WTC11 (cell line): ENCODE measurements around the gene PAFAH2. TPM values are rescaled to one million over a fixed set of nuclear protein-coding genes. Genes with fewer than 3 reads are reported as not detected.

Experiments used
- ATAC-seq: fragments of 200-7000 bp; cut with Tn5 transposase; 2 replicates; pipeline ENCODE4 v1.10.0; 2021; ENCODE audit warnings: mild to moderate bottlenecking, moderate library complexity
- CTCF ChIA-PET: fragments of 300-600 bp; sonication (Branson Sonifier 250); formaldehyde crosslinking; loops from one replicate; lab custom pipeline; 2021; ENCODE audit warnings: antibody characterized with exemption; lab: Charles Lee
- POLR2A ChIA-PET: fragments of 350-600 bp; sonication (Branson Sonifier 250); formaldehyde crosslinking; loops from one replicate; lab custom pipeline; 2021; ENCODE audit warnings: antibody characterized with exemption; lab: Charles Lee
- DNase-seq: peaks from one replicate; pipeline ENCODE4 v3.0.0; 2021; ENCODE audit warnings: low spot score
- H3K27ac Mint-ChIP-seq: 2 replicates; pipeline ENCODE4 v1.8.0; 2021; ENCODE audit warnings: mixed read lengths
- H3K27me3 Mint-ChIP-seq: 2 replicates; pipeline ENCODE4 v1.8.0; 2021; ENCODE audit warnings: low read depth, mild to moderate bottlenecking, moderate library complexity, mixed read lengths
- H3K36me3 Mint-ChIP-seq: 2 replicates; pipeline ENCODE4 v1.8.0; 2021; ENCODE audit warnings: mixed read lengths
- H3K4me1 Mint-ChIP-seq: 2 replicates; pipeline ENCODE4 v1.8.0; 2022; ENCODE audit warnings: mixed read lengths
- H3K4me3 Mint-ChIP-seq: 2 replicates; pipeline ENCODE4 v1.8.0; 2021; ENCODE audit warnings: mild to moderate bottlenecking, moderate library complexity, mixed read lengths
- H3K9me3 Mint-ChIP-seq: 2 replicates; pipeline ENCODE4 v1.8.0; 2021; ENCODE audit warnings: mixed read lengths
- EMX1 ChIP-seq: fragments of 250-450 bp; sonication (Bioruptor Pico); IDR thresholded peaks from 2 replicates; pipeline ENCODE4 v1.8.0; 2021; ENCODE audit warnings: mild to moderate bottlenecking
- ETV6 ChIP-seq: sonication (generic); formaldehyde crosslinking; IDR thresholded peaks from 2 replicates; pipeline ENCODE4 v1.8.1; 2022; ENCODE audit warnings: mild to moderate bottlenecking, missing genetic modification reagents
- FOXJ3 ChIP-seq: sonication (generic); formaldehyde crosslinking; IDR thresholded peaks from 2 replicates; pipeline ENCODE4 v1.9.0; 2021; ENCODE audit warnings: missing genetic modification reagents, mild to moderate bottlenecking, borderline replicate concordance
- FOXP1 ChIP-seq: sonication (generic); formaldehyde crosslinking; IDR thresholded peaks from 2 replicates; pipeline ENCODE4 v1.8.0; 2022; ENCODE audit warnings: missing genetic modification reagents, mild to moderate bottlenecking, moderate library complexity, borderline replicate concordance
- GTF2I ChIP-seq: fragments of 250-450 bp; sonication (Bioruptor Pico); conservative IDR thresholded peaks from 2 replicates; pipeline ENCODE4 v1.4.0; 2021; ENCODE audit warnings: mild to moderate bottlenecking
- NFATC4 ChIP-seq: fragments of 250-450 bp; sonication (Bioruptor Pico); IDR thresholded peaks from 2 replicates; pipeline ENCODE4 v1.9.0; 2021; ENCODE audit warnings: mild to moderate bottlenecking
- TEAD1 ChIP-seq: sonication (generic); formaldehyde crosslinking; IDR thresholded peaks from 2 replicates; pipeline ENCODE4 v1.8.0; 2022; ENCODE audit warnings: mild to moderate bottlenecking, missing genetic modification reagents
- ZBTB21 ChIP-seq: sonication (generic); formaldehyde crosslinking; IDR thresholded peaks from 2 replicates; pipeline ENCODE4 v1.8.1; 2023; ENCODE audit warnings: mild to moderate bottlenecking, missing genetic modification reagents, borderline replicate concordance
- ZNF138 ChIP-seq: sonication (generic); formaldehyde crosslinking; conservative IDR thresholded peaks from 2 replicates; pipeline ENCODE4 v1.8.1; 2022; ENCODE audit warnings: mild to moderate bottlenecking, moderate library complexity, missing genetic modification reagents
- ZNF317 ChIP-seq: sonication (generic); formaldehyde crosslinking; IDR thresholded peaks from 2 replicates; pipeline ENCODE4 v1.8.1; 2023; ENCODE audit warnings: low read depth, mild to moderate bottlenecking, moderate library complexity, missing genetic modification reagents, borderline replicate concordance
- total RNA-seq: library from RNA; stranded (reverse); gene quantifications from 3 replicates; pipeline ENCODE4 v1.2.3, GENCODE V29; 2021
- TF ChIP-seq, protein P1 (sequence below): sonication (generic); formaldehyde crosslinking; IDR thresholded peaks from 2 replicates; pipeline ENCODE4 v1.8.1; 2023; ENCODE audit warnings: mild to moderate bottlenecking, missing genetic modification reagents
- TF ChIP-seq, protein P2 (sequence below): sonication (generic); formaldehyde crosslinking; IDR thresholded peaks from 2 replicates; pipeline ENCODE4 v1.8.0; 2022; ENCODE audit warnings: missing genetic modification reagents
- TF ChIP-seq, protein P3 (sequence below): sonication (generic); formaldehyde crosslinking; IDR thresholded peaks from 2 replicates; pipeline ENCODE4 v1.8.0; 2023; ENCODE audit warnings: missing genetic modification reagents, mild to moderate bottlenecking, borderline replicate concordance
- TF ChIP-seq, protein P4 (sequence below): fragments of 250-450 bp; sonication (Bioruptor Pico); IDR thresholded peaks from 2 replicates; pipeline ENCODE4 v1.9.0; 2021; ENCODE audit warnings: mild to moderate bottlenecking
- TF ChIP-seq, protein P5 (sequence below): fragments of 250-450 bp; sonication (Bioruptor Pico); IDR thresholded peaks from 2 replicates; pipeline ENCODE4 v1.9.0; 2021; ENCODE audit warnings: moderate library complexity, mild to moderate bottlenecking, inconsistent platforms, borderline replicate concordance

The PAFAH2 gene
- total RNA-seq, 1 experiment from 2014 or later, result 11.5 TPM

DNA sequence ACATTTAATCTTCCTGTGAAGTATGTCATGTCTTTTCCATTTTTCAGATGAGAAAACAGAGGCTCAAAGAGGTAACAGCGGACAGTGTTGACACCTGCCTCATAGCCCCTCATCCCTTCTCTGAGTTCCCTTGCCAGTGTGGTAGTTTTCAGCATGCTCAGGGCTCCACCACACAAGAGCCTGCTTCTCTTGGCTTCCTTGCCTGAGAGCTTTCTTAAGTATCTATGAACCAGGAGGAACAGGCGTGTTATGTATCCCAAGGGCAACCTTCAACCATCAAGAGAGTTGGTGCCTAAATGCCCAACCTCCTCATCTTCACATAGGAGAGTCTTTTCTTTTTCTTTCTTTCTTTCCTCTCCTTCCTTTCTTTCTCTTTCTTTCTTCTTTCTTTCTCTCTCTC, 5.9 kb upstream of the PAFAH2 start (continued):
- TF ChIP-seq, protein P1, sequence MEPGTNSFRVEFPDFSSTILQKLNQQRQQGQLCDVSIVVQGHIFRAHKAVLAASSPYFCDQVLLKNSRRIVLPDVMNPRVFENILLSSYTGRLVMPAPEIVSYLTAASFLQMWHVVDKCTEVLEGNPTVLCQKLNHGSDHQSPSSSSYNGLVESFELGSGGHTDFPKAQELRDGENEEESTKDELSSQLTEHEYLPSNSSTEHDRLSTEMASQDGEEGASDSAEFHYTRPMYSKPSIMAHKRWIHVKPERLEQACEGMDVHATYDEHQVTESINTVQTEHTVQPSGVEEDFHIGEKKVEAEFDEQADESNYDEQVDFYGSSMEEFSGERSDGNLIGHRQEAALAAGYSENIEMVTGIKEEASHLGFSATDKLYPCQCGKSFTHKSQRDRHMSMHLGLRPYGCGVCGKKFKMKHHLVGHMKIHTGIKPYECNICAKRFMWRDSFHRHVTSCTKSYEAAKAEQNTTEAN (CRISPR knock-in tag), result no peak

DNA sequence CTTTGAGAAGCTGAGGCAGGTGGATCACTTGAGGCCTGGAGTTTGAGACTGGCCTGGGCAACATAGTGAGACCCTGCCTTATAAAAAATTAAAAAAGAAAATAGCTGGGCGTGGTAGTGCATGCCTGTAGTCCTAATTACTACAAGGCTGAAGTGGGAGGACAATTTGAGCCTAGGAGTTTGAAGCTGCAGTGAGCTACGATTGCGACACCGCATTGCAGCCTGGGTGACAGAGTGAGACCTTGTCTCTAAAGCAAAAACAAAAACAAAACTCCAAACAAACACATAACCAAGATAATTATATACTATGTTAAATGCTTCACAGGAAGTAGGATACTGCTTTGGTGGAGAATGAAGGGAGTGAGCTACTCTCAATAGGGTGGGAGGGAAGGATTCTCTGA, 5.4 kb upstream of the PAFAH2 start:
- Mint-ChIP-seq H3K27ac (no peak overlapping the region), H3K4me3 (no peak overlapping the region), H3K4me1 (peaks cover 16% of the 10 kb centered on the region), H3K36me3 (no peaks in the 10 kb centered on the region), H3K27me3 (no peaks in the 10 kb centered on the region; the same call in 1 of the 2 replicates), H3K9me3 (no peaks in the 10 kb centered on the region)
- TF ChIP-seq NFATC4 (CRISPR knock-in tag) (no peak), ZNF138 (CRISPR knock-in tag) (no peak), FOXP1 (no peak), ZBTB21 (CRISPR knock-in tag) (no peak), GTF2I (CRISPR knock-in tag) (no peak), ETV6 (no peak), ZNF317 (CRISPR knock-in tag) (no peak), FOXJ3 (no peak), EMX1 (CRISPR knock-in tag) (no peak), TEAD1 (CRISPR knock-in tag) (no peak)
- TF ChIP-seq, protein P2, sequence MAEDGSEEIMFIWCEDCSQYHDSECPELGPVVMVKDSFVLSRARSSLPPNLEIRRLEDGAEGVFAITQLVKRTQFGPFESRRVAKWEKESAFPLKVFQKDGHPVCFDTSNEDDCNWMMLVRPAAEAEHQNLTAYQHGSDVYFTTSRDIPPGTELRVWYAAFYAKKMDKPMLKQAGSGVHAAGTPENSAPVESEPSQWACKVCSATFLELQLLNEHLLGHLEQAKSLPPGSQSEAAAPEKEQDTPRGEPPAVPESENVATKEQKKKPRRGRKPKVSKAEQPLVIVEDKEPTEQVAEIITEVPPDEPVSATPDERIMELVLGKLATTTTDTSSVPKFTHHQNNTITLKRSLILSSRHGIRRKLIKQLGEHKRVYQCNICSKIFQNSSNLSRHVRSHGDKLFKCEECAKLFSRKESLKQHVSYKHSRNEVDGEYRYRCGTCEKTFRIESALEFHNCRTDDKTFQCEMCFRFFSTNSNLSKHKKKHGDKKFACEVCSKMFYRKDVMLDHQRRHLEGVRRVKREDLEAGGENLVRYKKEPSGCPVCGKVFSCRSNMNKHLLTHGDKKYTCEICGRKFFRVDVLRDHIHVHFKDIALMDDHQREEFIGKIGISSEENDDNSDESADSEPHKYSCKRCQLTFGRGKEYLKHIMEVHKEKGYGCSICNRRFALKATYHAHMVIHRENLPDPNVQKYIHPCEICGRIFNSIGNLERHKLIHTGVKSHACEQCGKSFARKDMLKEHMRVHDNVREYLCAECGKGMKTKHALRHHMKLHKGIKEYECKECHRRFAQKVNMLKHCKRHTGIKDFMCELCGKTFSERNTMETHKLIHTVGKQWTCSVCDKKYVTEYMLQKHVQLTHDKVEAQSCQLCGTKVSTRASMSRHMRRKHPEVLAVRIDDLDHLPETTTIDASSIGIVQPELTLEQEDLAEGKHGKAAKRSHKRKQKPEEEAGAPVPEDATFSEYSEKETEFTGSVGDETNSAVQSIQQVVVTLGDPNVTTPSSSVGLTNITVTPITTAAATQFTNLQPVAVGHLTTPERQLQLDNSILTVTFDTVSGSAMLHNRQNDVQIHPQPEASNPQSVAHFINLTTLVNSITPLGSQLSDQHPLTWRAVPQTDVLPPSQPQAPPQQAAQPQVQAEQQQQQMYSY (CRISPR knock-in tag), result no peak
- TF ChIP-seq, protein P3, sequence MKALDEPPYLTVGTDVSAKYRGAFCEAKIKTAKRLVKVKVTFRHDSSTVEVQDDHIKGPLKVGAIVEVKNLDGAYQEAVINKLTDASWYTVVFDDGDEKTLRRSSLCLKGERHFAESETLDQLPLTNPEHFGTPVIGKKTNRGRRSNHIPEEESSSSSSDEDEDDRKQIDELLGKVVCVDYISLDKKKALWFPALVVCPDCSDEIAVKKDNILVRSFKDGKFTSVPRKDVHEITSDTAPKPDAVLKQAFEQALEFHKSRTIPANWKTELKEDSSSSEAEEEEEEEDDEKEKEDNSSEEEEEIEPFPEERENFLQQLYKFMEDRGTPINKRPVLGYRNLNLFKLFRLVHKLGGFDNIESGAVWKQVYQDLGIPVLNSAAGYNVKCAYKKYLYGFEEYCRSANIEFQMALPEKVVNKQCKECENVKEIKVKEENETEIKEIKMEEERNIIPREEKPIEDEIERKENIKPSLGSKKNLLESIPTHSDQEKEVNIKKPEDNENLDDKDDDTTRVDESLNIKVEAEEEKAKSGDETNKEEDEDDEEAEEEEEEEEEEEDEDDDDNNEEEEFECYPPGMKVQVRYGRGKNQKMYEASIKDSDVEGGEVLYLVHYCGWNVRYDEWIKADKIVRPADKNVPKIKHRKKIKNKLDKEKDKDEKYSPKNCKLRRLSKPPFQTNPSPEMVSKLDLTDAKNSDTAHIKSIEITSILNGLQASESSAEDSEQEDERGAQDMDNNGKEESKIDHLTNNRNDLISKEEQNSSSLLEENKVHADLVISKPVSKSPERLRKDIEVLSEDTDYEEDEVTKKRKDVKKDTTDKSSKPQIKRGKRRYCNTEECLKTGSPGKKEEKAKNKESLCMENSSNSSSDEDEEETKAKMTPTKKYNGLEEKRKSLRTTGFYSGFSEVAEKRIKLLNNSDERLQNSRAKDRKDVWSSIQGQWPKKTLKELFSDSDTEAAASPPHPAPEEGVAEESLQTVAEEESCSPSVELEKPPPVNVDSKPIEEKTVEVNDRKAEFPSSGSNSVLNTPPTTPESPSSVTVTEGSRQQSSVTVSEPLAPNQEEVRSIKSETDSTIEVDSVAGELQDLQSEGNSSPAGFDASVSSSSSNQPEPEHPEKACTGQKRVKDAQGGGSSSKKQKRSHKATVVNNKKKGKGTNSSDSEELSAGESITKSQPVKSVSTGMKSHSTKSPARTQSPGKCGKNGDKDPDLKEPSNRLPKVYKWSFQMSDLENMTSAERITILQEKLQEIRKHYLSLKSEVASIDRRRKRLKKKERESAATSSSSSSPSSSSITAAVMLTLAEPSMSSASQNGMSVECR (CRISPR knock-in tag), result no peak
- TF ChIP-seq, protein P4, sequence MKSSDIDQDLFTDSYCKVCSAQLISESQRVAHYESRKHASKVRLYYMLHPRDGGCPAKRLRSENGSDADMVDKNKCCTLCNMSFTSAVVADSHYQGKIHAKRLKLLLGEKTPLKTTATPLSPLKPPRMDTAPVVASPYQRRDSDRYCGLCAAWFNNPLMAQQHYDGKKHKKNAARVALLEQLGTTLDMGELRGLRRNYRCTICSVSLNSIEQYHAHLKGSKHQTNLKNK (CRISPR knock-in tag), result no peak
- TF ChIP-seq, protein P1 (CRISPR knock-in tag), result no peak
- TF ChIP-seq, protein P5, sequence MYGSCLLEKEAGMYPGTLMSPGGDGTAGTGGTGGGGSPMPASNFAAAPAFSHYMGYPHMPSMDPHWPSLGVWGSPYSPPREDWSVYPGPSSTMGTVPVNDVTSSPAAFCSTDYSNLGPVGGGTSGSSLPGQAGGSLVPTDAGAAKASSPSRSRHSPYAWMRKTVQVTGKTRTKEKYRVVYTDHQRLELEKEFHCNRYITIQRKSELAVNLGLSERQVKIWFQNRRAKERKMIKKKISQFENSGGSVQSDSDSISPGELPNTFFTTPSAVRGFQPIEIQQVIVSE, result no peak
- ChIA-PET POLR2A (no interaction called here), CTCF (interaction anchor here (1.5 to 3.1 kb wide), 4 partner anchors 15 to 193 kb away, joined by 3 to 23 read pairs (median 6); partner anchors contain the start of gene EXTL1)
- ATAC-seq (no peak), DNase-seq (no peak)
